Measurements from ENCODE around the gene SNPH.

Gene SNPH

DNA sequence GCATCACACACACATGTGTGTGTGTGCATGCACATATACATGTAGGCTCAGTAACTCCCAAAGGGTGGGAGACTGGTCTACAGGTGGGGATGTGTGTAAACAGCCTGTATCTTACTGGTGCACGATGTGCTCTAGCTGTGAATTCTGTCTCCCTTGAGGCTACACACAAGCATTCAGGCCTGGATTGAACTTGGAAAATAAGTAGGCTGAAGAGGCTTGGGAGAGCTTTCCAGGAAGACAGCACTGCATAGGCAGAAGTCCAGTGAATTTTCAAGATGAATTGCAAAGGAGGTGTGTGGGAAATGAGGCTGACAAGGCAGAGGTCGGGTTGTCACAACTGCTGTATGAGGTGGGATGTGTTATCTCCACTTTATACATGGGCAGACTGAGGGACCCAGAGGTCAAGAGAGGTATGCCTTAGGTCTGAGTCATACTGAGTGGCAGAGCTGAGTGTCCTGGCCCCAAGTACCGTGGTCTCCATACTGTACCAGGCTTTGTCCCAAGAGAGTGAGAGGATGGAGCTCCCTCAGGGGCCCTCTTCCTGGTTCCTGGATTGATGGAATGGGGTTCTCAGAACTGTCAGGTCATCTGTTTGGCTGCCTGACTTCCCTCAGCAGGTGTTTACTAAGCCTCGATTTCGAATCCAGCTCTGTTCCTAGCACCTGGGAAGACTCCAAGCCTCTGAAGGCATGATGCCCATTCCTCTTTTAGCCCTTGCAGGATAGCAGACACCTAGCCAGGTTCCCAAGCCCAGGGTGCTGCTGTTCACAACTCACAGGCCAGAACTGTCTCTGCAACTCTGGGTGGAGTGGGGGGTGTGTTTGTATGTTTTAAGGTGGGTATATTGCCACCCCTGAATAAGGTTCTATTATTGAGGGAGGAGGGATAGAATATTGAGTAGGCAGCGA lies 14.4 kb downstream of the SNPH start:
- DNase-seq (ENCODE audit: extremely low spot score), result no peak
- ChIA-PET CTCF (no interaction called here), POLR2A (no interaction called here)
- TF ChIP-seq TARDBP (IDR thresholded peaks at IDR 0.05) (no peak), L3MBTL2 (conservative IDR thresholded peaks at IDR 0.05) (no peak), LEF1 (IDR thresholded peaks at IDR 0.05; ENCODE audit: borderline replicate concordance) (no peak), NFRKB (IDR thresholded peaks at IDR 0.05) (no peak), FOXK2 (IDR thresholded peaks at IDR 0.05) (no peak), FOXM1 (IDR thresholded peaks at IDR 0.05; ENCODE audit: borderline replicate concordance) (no peak), SUZ12 (IDR thresholded peaks at IDR 0.05) (no peak), HDGF (IDR thresholded peaks at IDR 0.05; ENCODE audit: borderline replicate concordance) (no peak), ELF4 (IDR thresholded peaks at IDR 0.05) (no peak), CTBP1 (IDR thresholded peaks at IDR 0.05; ENCODE audit: borderline replicate concordance) (no peak)

DNA sequence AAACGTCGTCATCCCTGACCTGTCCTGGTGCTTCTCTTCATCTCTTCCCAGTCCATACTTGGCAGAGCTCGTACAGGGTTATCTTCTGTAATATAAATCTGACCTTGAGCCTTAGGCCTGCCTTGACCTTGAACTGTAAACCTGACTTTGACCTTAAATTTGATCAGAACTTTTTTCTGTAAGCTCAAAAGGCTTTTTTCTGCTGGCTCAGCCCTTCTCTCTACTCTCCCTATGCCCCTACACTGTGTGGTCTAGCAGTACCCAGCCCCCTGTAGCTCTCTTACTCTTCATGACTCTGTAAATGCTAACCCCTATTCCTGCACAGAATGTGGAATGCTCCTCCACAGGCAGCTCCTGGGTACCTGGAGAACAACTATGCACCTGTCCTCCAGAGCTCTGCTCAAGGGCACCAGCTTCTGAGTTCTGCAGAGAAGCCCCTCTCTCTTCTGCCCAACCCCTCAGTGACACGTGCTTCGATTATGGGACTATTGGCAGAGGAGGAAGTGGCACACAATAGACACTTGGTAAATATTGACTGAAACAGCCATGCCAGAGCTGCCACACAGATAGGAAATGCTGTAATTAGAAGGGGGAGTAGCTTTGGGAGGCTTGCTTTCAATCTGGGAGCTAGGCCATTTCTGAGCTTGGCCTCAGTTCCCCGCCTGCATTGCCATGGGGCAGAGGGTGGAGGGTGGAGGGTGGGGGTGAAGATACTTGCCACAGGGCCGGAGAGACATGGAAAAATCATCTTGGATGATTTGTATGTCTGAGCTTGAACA lies 15.4 kb downstream of the SNPH start:
- TF ChIP-seq HDGF (IDR thresholded peaks at IDR 0.05; ENCODE audit: borderline replicate concordance) (no peak), ELF4 (IDR thresholded peaks at IDR 0.05) (no peak), ZNF384 (IDR thresholded peaks at IDR 0.05) (no peak), FOXK2 (IDR thresholded peaks at IDR 0.05) (no peak)
- TF ChIP-seq, protein P1, sequence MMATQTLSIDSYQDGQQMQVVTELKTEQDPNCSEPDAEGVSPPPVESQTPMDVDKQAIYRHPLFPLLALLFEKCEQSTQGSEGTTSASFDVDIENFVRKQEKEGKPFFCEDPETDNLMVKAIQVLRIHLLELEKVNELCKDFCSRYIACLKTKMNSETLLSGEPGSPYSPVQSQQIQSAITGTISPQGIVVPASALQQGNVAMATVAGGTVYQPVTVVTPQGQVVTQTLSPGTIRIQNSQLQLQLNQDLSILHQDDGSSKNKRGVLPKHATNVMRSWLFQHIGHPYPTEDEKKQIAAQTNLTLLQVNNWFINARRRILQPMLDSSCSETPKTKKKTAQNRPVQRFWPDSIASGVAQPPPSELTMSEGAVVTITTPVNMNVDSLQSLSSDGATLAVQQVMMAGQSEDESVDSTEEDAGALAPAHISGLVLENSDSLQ (IDR thresholded peaks at IDR 0.05), result no peak
- ChIA-PET POLR2A (no interaction called here), CTCF (no interaction called here)
- DNase-seq (ENCODE audit: extremely low spot score), result no peak

DNA sequence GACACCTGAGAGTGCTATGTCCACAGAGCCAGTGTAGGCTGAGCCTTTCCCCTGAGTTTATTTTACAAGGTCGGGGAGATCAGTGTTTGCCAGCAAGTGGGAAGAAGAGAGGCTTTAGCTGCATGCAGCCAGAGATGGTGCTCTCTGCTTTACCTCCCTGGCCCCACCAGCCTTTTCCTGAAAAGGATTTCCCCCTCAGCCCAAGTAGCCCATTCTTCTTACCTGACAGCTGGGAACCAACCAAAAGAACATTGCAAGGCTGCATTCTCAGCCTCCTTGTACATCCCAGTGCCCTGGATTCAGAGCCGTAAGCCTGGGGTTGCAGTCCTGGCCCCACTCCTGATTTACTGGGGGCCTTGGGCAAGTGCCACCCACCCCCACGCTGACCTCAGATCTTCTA lies 16.9 kb downstream of the SNPH start:
- no peak for TF ChIP-seq LEF1 (IDR thresholded peaks at IDR 0.05; ENCODE audit: borderline replicate concordance)
- no peak for TF ChIP-seq ARNT (IDR thresholded peaks at IDR 0.05)
- TF ChIP-seq SUZ12 (IDR thresholded peaks at IDR 0.05), result no peak
- TF ChIP-seq FOXA1 (IDR thresholded peaks at IDR 0.05), result no peak
- no peak for TF ChIP-seq SP1 (IDR thresholded peaks at IDR 0.05)
- TF ChIP-seq FOXK2 (IDR thresholded peaks at IDR 0.05), result no peak
- TF ChIP-seq BHLHE40 (IDR thresholded peaks at IDR 0.05; ENCODE audit: borderline replicate concordance), result no peak
- no peak for TF ChIP-seq HDGF (IDR thresholded peaks at IDR 0.05; ENCODE audit: borderline replicate concordance)
- TF ChIP-seq ZNF384 (IDR thresholded peaks at IDR 0.05), result no peak
- TF ChIP-seq CTBP1 (IDR thresholded peaks at IDR 0.05; ENCODE audit: borderline replicate concordance), result no peak
- TF ChIP-seq NFRKB (IDR thresholded peaks at IDR 0.05), result no peak
- no peak for TF ChIP-seq FOXM1 (IDR thresholded peaks at IDR 0.05; ENCODE audit: borderline replicate concordance)
- no peak for TF ChIP-seq L3MBTL2 (conservative IDR thresholded peaks at IDR 0.05)
- ChIA-PET POLR2A (no interaction called here), CTCF (no interaction called here)
- DNase-seq (ENCODE audit: extremely low spot score), result no peak

DNA sequence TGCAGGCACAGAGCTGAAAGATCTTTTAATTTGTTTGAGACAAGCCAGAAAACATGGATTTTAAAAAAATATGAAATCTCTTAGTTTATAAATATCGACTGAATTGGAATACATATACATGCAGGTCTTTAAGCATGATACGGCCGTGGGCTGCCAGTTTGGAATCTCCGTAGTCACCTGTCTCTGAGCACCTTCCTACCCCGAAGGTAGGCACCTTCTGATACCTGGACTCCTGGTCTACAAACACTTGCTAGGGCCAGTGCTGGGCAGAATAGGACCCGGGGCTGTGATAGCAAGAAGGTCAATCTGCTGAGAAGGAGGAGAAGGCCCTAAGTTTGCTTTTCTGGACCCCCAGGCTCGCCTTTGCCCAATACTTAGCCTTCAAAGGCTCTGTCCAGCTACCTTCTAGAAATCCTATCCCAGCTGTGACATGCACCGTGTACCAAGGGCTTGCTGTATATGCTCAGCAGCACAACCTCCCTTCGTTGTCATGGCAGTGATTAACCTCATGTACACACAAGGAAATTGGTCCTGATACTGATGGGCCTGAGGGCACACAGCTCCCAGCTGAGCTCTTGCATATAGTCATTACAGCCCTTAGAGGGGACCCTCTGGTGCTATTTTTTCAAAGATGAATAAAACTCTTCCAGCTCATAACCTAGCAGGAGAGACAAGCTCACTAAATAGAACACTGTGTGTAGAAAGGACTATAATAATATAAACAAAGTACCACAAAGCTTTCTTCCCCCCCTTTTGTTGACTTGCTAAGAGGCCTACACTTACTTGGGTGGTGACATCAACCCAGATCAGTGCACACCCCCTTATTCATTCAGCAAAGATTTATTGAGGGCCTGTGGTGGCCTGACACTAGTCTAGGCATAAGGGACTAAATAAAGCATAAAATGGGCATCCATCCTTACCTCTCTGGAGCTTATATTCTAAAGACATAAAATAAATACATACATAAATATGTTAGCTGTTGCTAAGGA lies 17.7 kb downstream of the SNPH start:
- CTCF ChIA-PET, result no interaction called here
- TF ChIP-seq SUZ12 (IDR thresholded peaks at IDR 0.05), result no peak
- TF ChIP-seq, protein P1 (IDR thresholded peaks at IDR 0.05), result no peak
- no peak for TF ChIP-seq LEF1 (IDR thresholded peaks at IDR 0.05; ENCODE audit: borderline replicate concordance)
- no peak for TF ChIP-seq HDGF (IDR thresholded peaks at IDR 0.05; ENCODE audit: borderline replicate concordance)
- no peak for TF ChIP-seq FOXA1 (IDR thresholded peaks at IDR 0.05)
- TF ChIP-seq TARDBP (IDR thresholded peaks at IDR 0.05), result no peak
- no peak for TF ChIP-seq ARNT (IDR thresholded peaks at IDR 0.05)
- TF ChIP-seq L3MBTL2 (conservative IDR thresholded peaks at IDR 0.05), result no peak
- POLR2A ChIA-PET, result no interaction called here
- DNase-seq (ENCODE audit: extremely low spot score), result no peak

DNA sequence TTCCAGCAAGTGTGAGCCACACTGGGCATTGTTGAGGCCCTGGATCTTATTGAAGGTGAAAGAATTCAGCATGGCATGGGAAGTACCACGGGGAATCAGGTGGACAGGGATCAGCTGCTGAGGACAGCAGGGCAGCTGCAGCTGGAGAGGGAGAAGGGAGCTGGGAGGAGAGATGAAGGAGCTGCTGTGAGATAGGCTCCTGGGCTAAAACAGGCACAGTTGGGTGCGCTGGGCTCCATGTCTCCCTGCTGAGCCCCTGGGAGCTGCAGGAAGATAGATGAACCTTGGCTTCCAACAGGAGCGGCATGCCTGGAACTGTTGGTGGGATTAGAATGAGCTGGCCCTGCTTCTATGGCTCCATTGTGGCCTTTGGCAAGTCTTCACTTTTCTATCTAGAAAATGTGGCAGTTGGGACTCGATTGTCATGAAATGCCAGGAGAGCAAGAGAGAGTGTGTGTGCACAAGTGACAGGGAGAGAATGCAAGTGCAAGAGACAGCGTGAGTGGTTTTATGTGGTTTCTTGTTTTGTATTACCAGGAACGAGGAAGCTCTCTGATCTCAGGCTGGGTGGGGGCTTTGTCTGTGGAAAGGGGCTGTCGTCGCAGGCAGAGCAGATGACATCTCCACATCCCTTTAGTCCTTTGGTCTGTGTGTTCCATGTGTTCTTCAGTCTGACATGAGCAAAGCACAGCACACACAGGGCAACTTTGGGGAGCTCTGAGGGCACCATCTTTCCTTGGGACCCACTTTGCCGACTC lies 20.4 kb downstream of the SNPH start:
- ChIA-PET CTCF (no interaction called here), POLR2A (interaction anchor here (0.7 kb wide), 1 partner anchor 21 kb away, joined by 3 read pairs; the partner anchor contains the start of gene SNPH)
- no peak for DNase-seq (ENCODE audit: extremely low spot score)

More for the DNA sequence above, 20.4 kb downstream of the SNPH start:
- TF ChIP-seq LEF1 (IDR thresholded peaks at IDR 0.05; ENCODE audit: borderline replicate concordance), result no peak
- TF ChIP-seq, protein P1 (IDR thresholded peaks at IDR 0.05), result no peak
- TF ChIP-seq CTBP1 (IDR thresholded peaks at IDR 0.05; ENCODE audit: borderline replicate concordance), result no peak
- TF ChIP-seq SUZ12 (IDR thresholded peaks at IDR 0.05), result no peak
- TF ChIP-seq FOXK2 (IDR thresholded peaks at IDR 0.05), result no peak
- no peak for TF ChIP-seq ELF4 (IDR thresholded peaks at IDR 0.05)
- TF ChIP-seq NFRKB (IDR thresholded peaks at IDR 0.05), result no peak
- TF ChIP-seq L3MBTL2 (conservative IDR thresholded peaks at IDR 0.05), result no peak
- TF ChIP-seq HDGF (IDR thresholded peaks at IDR 0.05; ENCODE audit: borderline replicate concordance), result no peak
- TF ChIP-seq ARNT (IDR thresholded peaks at IDR 0.05), result no peak
- no peak for TF ChIP-seq FOXM1 (IDR thresholded peaks at IDR 0.05; ENCODE audit: borderline replicate concordance)
- no peak for TF ChIP-seq TARDBP (IDR thresholded peaks at IDR 0.05)
